Endothelial cell of umbilical vein (primary cell): ENCODE data around the gene WHRN. TPM values are rescaled to one million over a fixed set of nuclear protein-coding genes. Genes with fewer than 3 reads are reported as not detected.

ENCODE experiments used
- BruUV-seq: library from RNA; stranded (reverse); fragments of 400-500 nt; replicated peaks from 2 replicates; lab custom pipeline; 2021; lab: Mats Ljungman, UMichigan
- CTCF ChIA-PET: fragments of 300-600, 350-600 bp; sonication (Branson Sonifier 250); formaldehyde crosslinking; loops from one replicate; lab custom pipeline; 2021; ENCODE audit warnings: antibody characterized with exemption, inconsistent platforms; lab: Charles Lee
- POLR2A ChIA-PET: fragments of 300-600, 350-600 bp; sonication (Branson Sonifier 250); formaldehyde crosslinking; loops from one replicate; lab custom pipeline; 2021; ENCODE audit warnings: antibody characterized with exemption, inconsistent platforms; lab: Charles Lee
- DNase-seq: peaks from one replicate; pipeline ENCODE4 v3.0.0-alpha.2; 2011; ENCODE audit warnings: low read depth, low spot score
- FAIRE-seq: peaks from 2 replicates; lab custom pipeline; 2011; peaks lifted over from hg19 to GRCh38; lab: Jason Lieb, UNC
- H2AFZ ChIP-seq: 2 replicates; pipeline ENCODE4 v1.6.0; 2012; ENCODE audit warnings: low read depth, low read length, control low read depth, inconsistent platforms
- H3K27ac ChIP-seq: 2 replicates; pipeline ENCODE4 v1.5.1; 2011; ENCODE audit warnings: low read depth, mild to moderate bottlenecking, control low read depth, low read length, moderate library complexity; ENCODE audit not compliant: insufficient read depth
- H3K27me3 ChIP-seq, 2 experiments: 2 replicates each; pipeline versions ENCODE4 v1.6.0 to v1.6.1; 2011; ENCODE audit warnings: low read length in 2 of 2, mixed read lengths in 1 of 2; ENCODE audit not compliant: control insufficient read depth in 2 of 2, insufficient read depth in 2 of 2
- H3K36me3 ChIP-seq, 2 experiments: 2 replicates in 1 of 2; 3 replicates in 1 of 2; pipeline ENCODE4 v1.5.1; 2011; ENCODE audit warnings: low read length in 2 of 2, mild to moderate bottlenecking in 1 of 2, moderate library complexity in 1 of 2; ENCODE audit not compliant: control insufficient read depth in 2 of 2, insufficient read depth in 2 of 2; ENCODE audit errors: extremely low read depth in 1 of 2
- H3K4me1 ChIP-seq: 3 replicates; pipeline ENCODE4 v1.5.1; 2011; ENCODE audit warnings: mild to moderate bottlenecking, low read length; ENCODE audit not compliant: control insufficient read depth, insufficient read depth; ENCODE audit errors: extremely low read depth
- H3K4me2 ChIP-seq: 2 replicates; pipeline ENCODE4 v1.6.1; 2011; ENCODE audit warnings: low read length, control low read depth, mixed read lengths; ENCODE audit not compliant: insufficient read depth
- H3K4me3 ChIP-seq, 3 experiments: fragments of 200-600 bp in 1 of 3; sonication (generic), shearing (Covaris generic) in 1 of 3; replicated peaks in 1 of 3; 2 replicates each; pipeline ENCODE4 v1.5.1; 2011 to 2016; ENCODE audit warnings: control low read depth in 3 of 3, low read length in 3 of 3, mild to moderate bottlenecking in 2 of 3, inconsistent platforms in 1 of 3, low read depth in 1 of 3, moderate library complexity in 1 of 3; ENCODE audit not compliant: insufficient read depth in 1 of 3
- H3K79me2 ChIP-seq: 2 replicates; pipeline ENCODE4 v1.6.0; 2012; ENCODE audit warnings: low read length, inconsistent platforms; ENCODE audit not compliant: control insufficient read depth, insufficient read depth
- H3K9ac ChIP-seq: replicated peaks from 2 replicates; pipeline ENCODE3; 2011; ENCODE audit warnings: low read length, control low read depth; ENCODE audit not compliant: insufficient read depth; ENCODE audit errors: extremely low read depth
- H3K9me1 ChIP-seq: replicated peaks from 3 replicates; pipeline ENCODE4 v1.6.0; 2011; ENCODE audit warnings: mild to moderate bottlenecking, low read length; ENCODE audit not compliant: control insufficient read depth, insufficient read depth; ENCODE audit errors: extremely low read depth
- H3K9me3 ChIP-seq: replicated peaks from 2 replicates; pipeline ENCODE4 v1.5.1; 2012; ENCODE audit warnings: low read length, inconsistent platforms; ENCODE audit not compliant: control insufficient read depth, insufficient read depth
- H4K20me1 ChIP-seq: replicated peaks from 2 replicates; pipeline ENCODE3; 2011; ENCODE audit warnings: mild to moderate bottlenecking, low read length; ENCODE audit not compliant: control insufficient read depth, insufficient read depth; ENCODE audit errors: extremely low read depth
- EZH2 ChIP-seq: IDR thresholded peaks from 2 replicates; pipeline ENCODE4 v1.6.1; 2012; ENCODE audit warnings: borderline replicate concordance, low read depth, mild to moderate bottlenecking, moderate library complexity, low read length, inconsistent platforms; ENCODE audit not compliant: severe bottlenecking
- GATA2 ChIP-seq: IDR thresholded peaks from 2 replicates; pipeline ENCODE4 v1.7.0; 2011; ENCODE audit warnings: low read depth, mild to moderate bottlenecking, moderate library complexity, mixed read lengths, low read length; ENCODE audit not compliant: insufficient read length, insufficient read depth
- POLR2AphosphoS5 ChIP-seq: IDR thresholded peaks from 2 replicates; pipeline ENCODE4 v1.6.1; 2012; ENCODE audit warnings: low read depth, mild to moderate bottlenecking, control low read depth, low read length, moderate library complexity; ENCODE audit not compliant: insufficient read depth
- dilution Hi-C: fragments of 300-500 bp; cut with MboI; formaldehyde crosslinking; loops from one replicate; pipeline ENCODE4 v1.15.0; 2019; ENCODE audit warnings: low sequenced_read_pairs; ENCODE audit not compliant: extremely low pct_ligation_motif_present
- intact Hi-C: fragments of 100-400 bp; cut with micrococcal nuclease; formaldehyde crosslinking; loops from one replicate; pipeline ENCODE4 v1.10.0; 2022
- polyA plus RNA-seq, 4 experiments: library from polyadenylated mRNA; depleted of rRNA in 3 of 4; stranded (reverse) in 3 of 4; unstranded in 1 of 4; fragments of >200 nt; gene quantifications; 2 replicates each; pipeline versions ENCODE4 v1.2.1 to v1.2.3, GENCODE V29; 2011 to 2012; ENCODE audit warnings: missing spikeins in 1 of 4
- total RNA-seq: library from RNA; stranded (reverse); gene quantifications from 2 replicates; pipeline ENCODE4 v1.2.3, GENCODE V29; 2021

Gene WHRN
- total and polyA plus RNA-seq, 2 donors (not counting 3 experiments of a cell fraction or from before 2014, with no cell fraction given), result 0.35 to 0.69 TPM

GRCh38 chr9:114361542-114361941 lies 143.7 kb downstream of the WHRN start:
- Histone ChIP-seq H3K36me3 (peaks cover 9 to 44% of the 10 kb centered on the region in 2 experiments), H3K27me3 (no peaks in the 10 kb centered on the region), H3K9me1 (no peaks in the 10 kb centered on the region), H3K9ac (no peak overlapping the region), H2AFZ (no peak overlapping the region), H3K4me1 (no peaks in the 10 kb centered on the region), H3K4me3 (no peak overlapping the region), H3K27ac (no peak overlapping the region), H3K9me3 (no peaks in the 10 kb centered on the region), H3K4me2 (no peak overlapping the region), H3K79me2 (no peaks in the 10 kb centered on the region), H4K20me1 (no peaks in the 10 kb centered on the region)
- DNase-seq (no peak), FAIRE-seq (no peak)
- no TSS peak for BruUV-seq
- intact Hi-C loops, result no loop called here
- no peak for TF ChIP-seq EZH2
- TF ChIP-seq GATA2, result no peak
- ChIA-PET POLR2A (no interaction called here), CTCF (no interaction called here)
- dilution Hi-C loops, result no loop called here

GRCh38 chr9:114359801-114360200 lies 145.5 kb downstream of the WHRN start:
- TF ChIP-seq POLR2AphosphoS5, result no peak
- Histone ChIP-seq H2AFZ (no peak overlapping the region), H3K4me1 (no peaks in the 10 kb centered on the region), H3K36me3 (peaks cover 11 to 50% of the 10 kb centered on the region in 2 experiments), H3K9me1 (no peaks in the 10 kb centered on the region), H4K20me1 (no peaks in the 10 kb centered on the region), H3K27me3 (no peaks in the 10 kb centered on the region), H3K9me3 (no peaks in the 10 kb centered on the region), H3K9ac (no peak overlapping the region), H3K4me2 (no peak overlapping the region), H3K4me3 (no peak overlapping the region), H3K27ac (no peak overlapping the region), H3K79me2 (no peaks in the 10 kb centered on the region)
- no peak for FAIRE-seq
- intact Hi-C loops, result no loop called here
- CTCF ChIA-PET, result no interaction called here
- dilution Hi-C loops, result no loop called here
- DNase-seq, result no peak
- BruUV-seq, result no TSS peak
- POLR2A ChIA-PET, result no interaction called here
